H1 (cell line): ENCODE data around the gene GBP7. TPM values are rescaled to one million over a fixed set of nuclear protein-coding genes. Genes with fewer than 3 reads are reported as not detected.

Experiments
- CBX8 ChIP-seq: fragments of 300-800, 300-1000 bp; sonication (generic); IDR thresholded peaks from 2 replicates; pipeline ENCODE4 v1.7.1; 2016; ENCODE audit warnings: low read depth, low read length, borderline replicate concordance
- GABPA ChIP-seq: IDR thresholded peaks from 2 replicates; pipeline ENCODE4 v1.6.1; 2011; ENCODE audit warnings: mild to moderate bottlenecking, low read length, moderate library complexity, borderline replicate concordance; ENCODE audit not compliant: insufficient read depth
- GTF2F1 ChIP-seq: IDR thresholded peaks from 2 replicates; pipeline ENCODE4 v1.6.1; 2012; ENCODE audit warnings: low read depth, low read length, improper control_type of control experiment, borderline replicate concordance
- HDAC6 ChIP-seq: IDR thresholded peaks from one replicate; pipeline ENCODE4 v1.7.1; 2012; ENCODE audit warnings: low read depth, mild to moderate bottlenecking, inconsistent platforms, low read length, moderate library complexity
- JUN ChIP-seq: IDR thresholded peaks from 2 replicates; pipeline ENCODE4 v1.6.1; 2011; ENCODE audit warnings: low read depth, mild to moderate bottlenecking, improper control_type of control experiment, low read length
- KDM5A ChIP-seq: fragments of 200-600 bp; IDR thresholded peaks from 2 replicates; pipeline ENCODE4 v1.7.1; 2012; ENCODE audit warnings: mild to moderate bottlenecking, low read length, inconsistent platforms, mixed read lengths
- RNF2 ChIP-seq: fragments of 200-900, 300-1000 bp; sonication (generic); IDR thresholded peaks from 2 replicates; pipeline ENCODE4 v1.7.1; 2016; ENCODE audit warnings: borderline replicate concordance, low read depth, mild to moderate bottlenecking, antibody characterized with exemption, low read length; ENCODE audit not compliant: poor library complexity, severe bottlenecking; ENCODE audit errors: missing control alignments
- RXRA ChIP-seq: IDR thresholded peaks from 2 replicates; pipeline ENCODE4 v1.6.1; 2011; ENCODE audit warnings: low read depth, mild to moderate bottlenecking, low read length, moderate library complexity; ENCODE audit not compliant: insufficient read depth
- SIX5 ChIP-seq: IDR thresholded peaks from 2 replicates; pipeline ENCODE4 v1.6.1; 2011; ENCODE audit warnings: mild to moderate bottlenecking, low read depth, low read length
- TCF12 ChIP-seq: IDR thresholded peaks from 2 replicates; pipeline ENCODE4 v1.6.1; 2011; ENCODE audit warnings: low read depth, mild to moderate bottlenecking, low read length
- polyA plus RNA-seq, 7 experiments: library from polyadenylated mRNA; depleted of rRNA in 3 of 7; stranded (reverse) in 5 of 7; unstranded in 2 of 7; fragments of >200 nt in 5 of 7; fragments of 200-250 nt in 2 of 7; gene quantifications; 1 replicate in 5 of 7; 2 replicates in 1 of 7; 4 replicates in 1 of 7; pipeline versions ENCODE4 v1.2.1 to v1.2.3, GENCODE V29; 2011 to 2013; ENCODE audit warnings: missing spikeins in 2 of 7, mixed read lengths in 2 of 7
- total RNA-seq: library from RNA; stranded (reverse); fragmentation: NEBNext Ultra II Directional; extraction: Animal tissue kit (Norgen Biotek cat#: 25700); gene quantifications from 2 replicates; pipeline ENCODE4 v1.2.1, GENCODE V29; 2021
- TF ChIP-seq, protein P1 (sequence below): fragments of 300-600 bp; sonication (generic); IDR thresholded peaks from 2 replicates; pipeline ENCODE4 v1.7.1; 2012; ENCODE audit warnings: low read length, moderate library complexity, mild to moderate bottlenecking, inconsistent platforms; ENCODE audit not compliant: insufficient replicate concordance

GBP7 gene
- total and polyA plus RNA-seq, 2 of the 8 experiments (the other 6 are each of a cell fraction or from before 2014, with no cell fraction given): not detected

DNA sequence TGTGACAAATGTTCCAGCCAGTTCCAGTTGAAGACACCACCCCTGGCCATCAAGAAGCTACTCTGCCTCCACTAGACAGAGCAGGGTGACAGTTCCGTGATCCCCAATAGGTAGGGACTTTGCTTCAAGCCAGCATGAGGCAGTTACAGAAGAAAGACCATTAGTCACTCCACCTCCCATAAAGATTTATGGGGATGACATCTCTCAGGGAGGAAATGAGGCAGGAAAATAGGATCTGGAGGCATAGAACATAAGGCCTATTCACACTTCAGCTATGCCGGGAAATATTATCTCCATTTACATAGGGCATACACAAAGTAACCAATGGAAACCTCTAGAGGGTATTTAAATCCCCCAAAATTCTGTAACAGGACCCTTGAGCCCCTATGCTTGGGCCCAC is 3.5 kb upstream of the GBP7 start (continued):
- TF ChIP-seq, protein P1, sequence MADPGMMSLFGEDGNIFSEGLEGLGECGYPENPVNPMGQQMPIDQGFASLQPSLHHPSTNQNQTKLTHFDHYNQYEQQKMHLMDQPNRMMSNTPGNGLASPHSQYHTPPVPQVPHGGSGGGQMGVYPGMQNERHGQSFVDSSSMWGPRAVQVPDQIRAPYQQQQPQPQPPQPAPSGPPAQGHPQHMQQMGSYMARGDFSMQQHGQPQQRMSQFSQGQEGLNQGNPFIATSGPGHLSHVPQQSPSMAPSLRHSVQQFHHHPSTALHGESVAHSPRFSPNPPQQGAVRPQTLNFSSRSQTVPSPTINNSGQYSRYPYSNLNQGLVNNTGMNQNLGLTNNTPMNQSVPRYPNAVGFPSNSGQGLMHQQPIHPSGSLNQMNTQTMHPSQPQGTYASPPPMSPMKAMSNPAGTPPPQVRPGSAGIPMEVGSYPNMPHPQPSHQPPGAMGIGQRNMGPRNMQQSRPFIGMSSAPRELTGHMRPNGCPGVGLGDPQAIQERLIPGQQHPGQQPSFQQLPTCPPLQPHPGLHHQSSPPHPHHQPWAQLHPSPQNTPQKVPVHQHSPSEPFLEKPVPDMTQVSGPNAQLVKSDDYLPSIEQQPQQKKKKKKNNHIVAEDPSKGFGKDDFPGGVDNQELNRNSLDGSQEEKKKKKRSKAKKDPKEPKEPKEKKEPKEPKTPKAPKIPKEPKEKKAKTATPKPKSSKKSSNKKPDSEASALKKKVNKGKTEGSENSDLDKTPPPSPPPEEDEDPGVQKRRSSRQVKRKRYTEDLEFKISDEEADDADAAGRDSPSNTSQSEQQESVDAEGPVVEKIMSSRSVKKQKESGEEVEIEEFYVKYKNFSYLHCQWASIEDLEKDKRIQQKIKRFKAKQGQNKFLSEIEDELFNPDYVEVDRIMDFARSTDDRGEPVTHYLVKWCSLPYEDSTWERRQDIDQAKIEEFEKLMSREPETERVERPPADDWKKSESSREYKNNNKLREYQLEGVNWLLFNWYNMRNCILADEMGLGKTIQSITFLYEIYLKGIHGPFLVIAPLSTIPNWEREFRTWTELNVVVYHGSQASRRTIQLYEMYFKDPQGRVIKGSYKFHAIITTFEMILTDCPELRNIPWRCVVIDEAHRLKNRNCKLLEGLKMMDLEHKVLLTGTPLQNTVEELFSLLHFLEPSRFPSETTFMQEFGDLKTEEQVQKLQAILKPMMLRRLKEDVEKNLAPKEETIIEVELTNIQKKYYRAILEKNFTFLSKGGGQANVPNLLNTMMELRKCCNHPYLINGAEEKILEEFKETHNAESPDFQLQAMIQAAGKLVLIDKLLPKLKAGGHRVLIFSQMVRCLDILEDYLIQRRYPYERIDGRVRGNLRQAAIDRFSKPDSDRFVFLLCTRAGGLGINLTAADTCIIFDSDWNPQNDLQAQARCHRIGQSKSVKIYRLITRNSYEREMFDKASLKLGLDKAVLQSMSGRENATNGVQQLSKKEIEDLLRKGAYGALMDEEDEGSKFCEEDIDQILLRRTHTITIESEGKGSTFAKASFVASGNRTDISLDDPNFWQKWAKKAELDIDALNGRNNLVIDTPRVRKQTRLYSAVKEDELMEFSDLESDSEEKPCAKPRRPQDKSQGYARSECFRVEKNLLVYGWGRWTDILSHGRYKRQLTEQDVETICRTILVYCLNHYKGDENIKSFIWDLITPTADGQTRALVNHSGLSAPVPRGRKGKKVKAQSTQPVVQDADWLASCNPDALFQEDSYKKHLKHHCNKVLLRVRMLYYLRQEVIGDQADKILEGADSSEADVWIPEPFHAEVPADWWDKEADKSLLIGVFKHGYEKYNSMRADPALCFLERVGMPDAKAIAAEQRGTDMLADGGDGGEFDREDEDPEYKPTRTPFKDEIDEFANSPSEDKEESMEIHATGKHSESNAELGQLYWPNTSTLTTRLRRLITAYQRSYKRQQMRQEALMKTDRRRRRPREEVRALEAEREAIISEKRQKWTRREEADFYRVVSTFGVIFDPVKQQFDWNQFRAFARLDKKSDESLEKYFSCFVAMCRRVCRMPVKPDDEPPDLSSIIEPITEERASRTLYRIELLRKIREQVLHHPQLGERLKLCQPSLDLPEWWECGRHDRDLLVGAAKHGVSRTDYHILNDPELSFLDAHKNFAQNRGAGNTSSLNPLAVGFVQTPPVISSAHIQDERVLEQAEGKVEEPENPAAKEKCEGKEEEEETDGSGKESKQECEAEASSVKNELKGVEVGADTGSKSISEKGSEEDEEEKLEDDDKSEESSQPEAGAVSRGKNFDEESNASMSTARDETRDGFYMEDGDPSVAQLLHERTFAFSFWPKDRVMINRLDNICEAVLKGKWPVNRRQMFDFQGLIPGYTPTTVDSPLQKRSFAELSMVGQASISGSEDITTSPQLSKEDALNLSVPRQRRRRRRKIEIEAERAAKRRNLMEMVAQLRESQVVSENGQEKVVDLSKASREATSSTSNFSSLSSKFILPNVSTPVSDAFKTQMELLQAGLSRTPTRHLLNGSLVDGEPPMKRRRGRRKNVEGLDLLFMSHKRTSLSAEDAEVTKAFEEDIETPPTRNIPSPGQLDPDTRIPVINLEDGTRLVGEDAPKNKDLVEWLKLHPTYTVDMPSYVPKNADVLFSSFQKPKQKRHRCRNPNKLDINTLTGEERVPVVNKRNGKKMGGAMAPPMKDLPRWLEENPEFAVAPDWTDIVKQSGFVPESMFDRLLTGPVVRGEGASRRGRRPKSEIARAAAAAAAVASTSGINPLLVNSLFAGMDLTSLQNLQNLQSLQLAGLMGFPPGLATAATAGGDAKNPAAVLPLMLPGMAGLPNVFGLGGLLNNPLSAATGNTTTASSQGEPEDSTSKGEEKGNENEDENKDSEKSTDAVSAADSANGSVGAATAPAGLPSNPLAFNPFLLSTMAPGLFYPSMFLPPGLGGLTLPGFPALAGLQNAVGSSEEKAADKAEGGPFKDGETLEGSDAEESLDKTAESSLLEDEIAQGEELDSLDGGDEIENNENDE: no peak
- TF ChIP-seq KDM5A (no peak), RXRA (no peak), GABPA (no peak), HDAC6 (no peak), GTF2F1 (no peak), TCF12 (no peak), CBX8 (no peak), SIX5 (no peak), RNF2 (no peak), JUN (no peak)
